Left lung (tissue), 10 donors: ENCODE results near the gene CLECL1. TPM values are rescaled to one million over a fixed set of nuclear protein-coding genes. Genes with fewer than 3 reads are reported as not detected.

Source experiments
- ATAC-seq: fragments of 200-7000 bp; cut with Tn5 transposase; one replicate; pipeline ENCODE4 v1.9.1; 2020; ENCODE audit warnings: moderate library complexity
- DNase-seq, 4 donors: peaks; one replicate each; pipeline ENCODE4 v3.0.0-alpha.2; 2013 to 2020
- H3K27ac ChIP-seq, 2 donors: fragments of 200-600 bp; sonication (generic) in 1 of 2; one replicate each; pipeline versions ENCODE4 v1.5.0 to v1.8.0; 2020 to 2021
- H3K27me3 ChIP-seq, 2 donors: fragments of 200-600 bp; sonication (generic) in 1 of 2; one replicate each; pipeline versions ENCODE4 v1.5.0 to v1.8.0; 2020 to 2021
- H3K36me3 ChIP-seq, 2 donors: fragments of 200-600 bp; sonication (generic) in 1 of 2; one replicate each; pipeline versions ENCODE4 v1.5.0 to v1.8.0; 2020 to 2021
- H3K4me1 ChIP-seq, 2 donors: fragments of 200-600 bp; one replicate each; pipeline ENCODE4 v1.8.0; 2021
- H3K4me3 ChIP-seq, 2 donors: fragments of 200-600 bp; sonication (generic) in 1 of 2; one replicate each; pipeline versions ENCODE4 v1.5.0 to v1.8.0; 2020 to 2021; ENCODE audit warnings: mild to moderate bottlenecking in 1 of 2
- H3K9me3 ChIP-seq, 2 donors: fragments of 200-600 bp; sonication (generic) in 1 of 2; one replicate each; pipeline versions ENCODE4 v1.5.0 to v1.8.0; 2020 to 2021
- CTCF ChIP-seq, 2 donors: fragments of 200-600 bp; sonication (generic) in 1 of 2; IDR thresholded peaks; one replicate each; pipeline versions ENCODE4 v1.5.0 to v1.8.0; 2021; ENCODE audit warnings: antibody characterized with exemption in 2 of 2
- intact Hi-C, 2 donors: fragments of 100-400 bp; cut with DNase I; formaldehyde crosslinking; loops; one replicate each; pipeline versions ENCODE4 v1.11.2 to v1.14.2; 2022
- polyA plus RNA-seq, 6 donors: library from polyadenylated mRNA; unstranded; fragments of 120-200 nt; gene quantifications; one replicate each; pipeline ENCODE4 v1.2.1, GENCODE V29; 2013; ENCODE audit not compliant: insufficient read length in 6 of 6
- total RNA-seq, 2 donors: library from RNA; stranded (reverse); fragmentation: NEBNext Ultra II Directional; extraction: Animal tissue kit (Norgen Biotek cat#: 25700); gene quantifications; one replicate each; pipeline ENCODE4 v1.2.1, GENCODE V29; 2021
- donor health status: DM: no; HTN: yes; CAD: no.
- donor health status: DM: no; HTN: no; CAD: no.

CLECL1 gene
- total and polyA plus RNA-seq, 8 donors, result 0.15 to 0.52 (median 0.37) TPM; not detected in 2

GRCh38 chr12:9674226-9674590, 58.7 kb downstream of the CLECL1 start:
- ATAC-seq, result no peak
- no peak for TF ChIP-seq CTCF (IDR thresholded peaks at IDR 0.05)
- no peaks in the 10 kb centered on the region for H3K9me3 ChIP-seq
- H3K27me3 ChIP-seq, result no peaks in the 10 kb centered on the region
- H3K4me1 ChIP-seq, result peaks cover 12 to 13% of the 10 kb centered on the region in 2 donors
- DNase-seq, result no peak
- no peak overlapping the region for H3K4me3 ChIP-seq
- peak overlapping the region in 1 of 2 donors; percentile 13 for H3K27ac ChIP-seq
- intact Hi-C loops, result no loop called here
- no peaks in the 10 kb centered on the region for H3K36me3 ChIP-seq

- no peaks in the 10 kb centered on the region for H3K9me3 ChIP-seq
- peak in 3 of 4 donors; percentile 52 to 76 (median 66) for DNase-seq
- no peaks in the 10 kb centered on the region for H3K27me3 ChIP-seq
- TF ChIP-seq CTCF (IDR thresholded peaks at IDR 0.05), result no peak
- ATAC-seq, result peak; percentile 94
- peak overlapping the region in 1 of 2 donors; percentile 13 for H3K27ac ChIP-seq
- H3K4me1 ChIP-seq, result peaks cover 12 to 13% of the 10 kb centered on the region in 2 donors
- intact Hi-C loops, result no loop called here
- H3K4me3 ChIP-seq, result no peak overlapping the region
- H3K36me3 ChIP-seq, result no peaks in the 10 kb centered on the region
These were observed 59.3 kb downstream of the CLECL1 start for GRCh38 chr12:9673404-9674225.

Other genes starting within 250 kb of the CLECL1 start
- gene KLRB1, start 125.2 kb downstream of the CLECL1 start, total RNA-seq, result 1 to 10 TPM; 2.3 to 2.5 TPM
- gene KLRB1, start 125.2 kb downstream of the CLECL1 start, polyA plus RNA-seq, result 1 to 10 TPM; 1.8 to 3.8 (median 2.9) TPM
- 10 to 100 TPM in 1 of 2 donors, 1 to 10 TPM in 1; 8.9 to 15.9 TPM for gene CLEC2D, start 63.4 kb downstream of the CLECL1 start, total RNA-seq
- 10 to 100 TPM; 20.0 to 41.7 (median 34.2) TPM for gene CLEC2D, start 63.4 kb downstream of the CLECL1 start, polyA plus RNA-seq
- gene CD69, start 27.8 kb upstream of the CLECL1 start, total RNA-seq, result 1 to 10 TPM; 4.4 to 6.5 TPM
- gene CD69, start 27.8 kb upstream of the CLECL1 start, polyA plus RNA-seq, result 1 to 10 TPM; 2.8 to 7.0 (median 5.4) TPM
- gene KLRF1, start 94.4 kb upstream of the CLECL1 start, total RNA-seq, result 1 to 10 TPM; 1.5 to 2.2 TPM
- 1 to 10 TPM in 2 of 6 donors, under 1 TPM in 4; 0.59 to 1.8 (median 0.97) TPM for gene KLRF1, start 94.4 kb upstream of the CLECL1 start, polyA plus RNA-seq
- 10 to 100 TPM; 16.3 to 34.7 TPM for gene CLEC2B, start 136.3 kb upstream of the CLECL1 start, total RNA-seq
- 10 to 100 TPM; 18.9 to 33.8 (median 23.8) TPM for gene CLEC2B, start 136.3 kb upstream of the CLECL1 start, polyA plus RNA-seq
- not detected for gene KLRF2, start 148.4 kb upstream of the CLECL1 start, total RNA-seq
- gene KLRF2, start 148.4 kb upstream of the CLECL1 start, polyA plus RNA-seq, result not detected
- gene CLEC2A, start 199.3 kb upstream of the CLECL1 start, total RNA-seq, result not detected
- not detected for gene CLEC2A, start 199.3 kb upstream of the CLECL1 start, polyA plus RNA-seq
- 10 to 100 TPM; 10.9 to 12.7 TPM for gene CLEC12A, start 238.3 kb upstream of the CLECL1 start, total RNA-seq
- gene CLEC12A, start 238.3 kb upstream of the CLECL1 start, polyA plus RNA-seq, result 1 to 10 TPM in 1 of 6 donors, under 1 TPM in 5; 0.61 to 1.9 (median 0.95) TPM